WERI-Rb-1 (cell line): ENCODE data around the gene PSPH.
"Not testable (repeated sequence)": the region's sequence is repeated elsewhere in the genome, so short reads cannot be mapped to it uniquely, and the experiment has no call there.

ENCODE experiments used
- DNase-seq: peaks from one replicate; pipeline ENCODE4 v3.0.0-alpha.2; 2020
- H3K27ac ChIP-seq: fragments of 250-450 bp; sonication (Bioruptor Pico); 2 replicates; pipeline ENCODE4 v1.5.1; 2020; ENCODE audit warnings: mild to moderate bottlenecking, moderate library complexity
- H3K27me3 ChIP-seq: fragments of 250-450 bp; sonication (Bioruptor Pico); 2 replicates; pipeline ENCODE4 v1.5.1; 2021; ENCODE audit warnings: mild to moderate bottlenecking, low read depth, moderate library complexity; ENCODE audit not compliant: insufficient read depth, severe bottlenecking
- H3K36me3 ChIP-seq: fragments of 250-450 bp; sonication (Bioruptor Pico); 2 replicates; pipeline ENCODE4 v1.5.1; 2020; ENCODE audit warnings: mild to moderate bottlenecking, moderate library complexity
- H3K4me3 ChIP-seq: 2 replicates; pipeline ENCODE4 v1.5.1; 2011; ENCODE audit warnings: low read depth, mild to moderate bottlenecking, control low read depth, low read length
- H3K9me3 ChIP-seq: fragments of 250-450 bp; sonication (Bioruptor Pico); 2 replicates; pipeline ENCODE4 v1.5.1; 2021; ENCODE audit warnings: mild to moderate bottlenecking, moderate library complexity; ENCODE audit not compliant: severe bottlenecking
- TF ChIP-seq, protein P1 (sequence below): IDR thresholded peaks from 2 replicates; pipeline ENCODE4 v1.5.1; 2011; ENCODE audit warnings: low read depth, mild to moderate bottlenecking, control low read depth, inconsistent platforms, low read length

Gene PSPH

DNA sequence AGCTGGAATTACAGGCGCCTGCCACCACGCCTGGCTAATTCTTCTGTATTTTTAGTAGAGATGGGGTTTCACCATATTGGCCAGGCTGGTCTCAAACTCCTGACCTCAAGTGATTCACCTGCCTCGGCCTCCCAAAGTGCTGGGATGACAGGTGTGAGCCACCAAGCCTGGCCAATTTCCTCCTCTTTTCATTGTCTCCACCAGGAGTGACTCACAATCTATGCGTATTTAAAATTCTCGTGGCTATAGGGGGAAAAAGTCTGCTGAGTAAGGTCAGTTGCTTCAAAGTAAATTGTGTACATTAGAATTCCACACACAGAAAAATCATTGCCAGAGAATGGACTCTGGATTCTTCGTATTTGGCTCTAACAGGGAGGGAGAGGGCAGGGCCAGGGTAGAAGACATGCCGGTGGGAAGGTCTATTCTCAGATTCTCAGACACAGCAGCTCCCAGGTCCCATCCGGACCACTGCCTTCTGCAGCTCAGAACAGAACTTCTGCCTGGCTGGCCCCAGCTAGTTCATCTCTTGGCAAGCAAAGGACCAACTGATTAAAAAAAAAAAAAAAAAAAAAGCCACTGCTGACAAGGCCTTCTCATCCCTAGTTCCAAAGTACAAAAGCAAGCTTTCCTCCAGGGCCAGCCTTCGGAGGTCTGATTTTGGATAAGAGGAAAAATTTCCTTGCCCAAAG lies 22.2 kb downstream of the PSPH start:
- TF ChIP-seq, protein P1, sequence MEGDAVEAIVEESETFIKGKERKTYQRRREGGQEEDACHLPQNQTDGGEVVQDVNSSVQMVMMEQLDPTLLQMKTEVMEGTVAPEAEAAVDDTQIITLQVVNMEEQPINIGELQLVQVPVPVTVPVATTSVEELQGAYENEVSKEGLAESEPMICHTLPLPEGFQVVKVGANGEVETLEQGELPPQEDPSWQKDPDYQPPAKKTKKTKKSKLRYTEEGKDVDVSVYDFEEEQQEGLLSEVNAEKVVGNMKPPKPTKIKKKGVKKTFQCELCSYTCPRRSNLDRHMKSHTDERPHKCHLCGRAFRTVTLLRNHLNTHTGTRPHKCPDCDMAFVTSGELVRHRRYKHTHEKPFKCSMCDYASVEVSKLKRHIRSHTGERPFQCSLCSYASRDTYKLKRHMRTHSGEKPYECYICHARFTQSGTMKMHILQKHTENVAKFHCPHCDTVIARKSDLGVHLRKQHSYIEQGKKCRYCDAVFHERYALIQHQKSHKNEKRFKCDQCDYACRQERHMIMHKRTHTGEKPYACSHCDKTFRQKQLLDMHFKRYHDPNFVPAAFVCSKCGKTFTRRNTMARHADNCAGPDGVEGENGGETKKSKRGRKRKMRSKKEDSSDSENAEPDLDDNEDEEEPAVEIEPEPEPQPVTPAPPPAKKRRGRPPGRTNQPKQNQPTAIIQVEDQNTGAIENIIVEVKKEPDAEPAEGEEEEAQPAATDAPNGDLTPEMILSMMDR, result no peak
- H3K9me3 ChIP-seq, result no peaks in the 10 kb centered on the region
- H3K27ac ChIP-seq, result no peak overlapping the region
- no peak for DNase-seq
- H3K4me3 ChIP-seq, result no peak overlapping the region
- H3K36me3 ChIP-seq, result peaks cover 21% of the 10 kb centered on the region
- no peaks in the 10 kb centered on the region for H3K27me3 ChIP-seq

- Histone ChIP-seq H3K9me3 (no peaks in the 10 kb centered on the region), H3K4me3 (no peak overlapping the region), H3K27ac (no peak overlapping the region), H3K36me3 (peaks cover 17% of the 10 kb centered on the region), H3K27me3 (no peaks in the 10 kb centered on the region)
- no peak for DNase-seq
- TF ChIP-seq, protein P1, result no peak
Observed at GRCh38 chr7:56026538-56026937, 24.7 kb downstream of the PSPH start.

DNA sequence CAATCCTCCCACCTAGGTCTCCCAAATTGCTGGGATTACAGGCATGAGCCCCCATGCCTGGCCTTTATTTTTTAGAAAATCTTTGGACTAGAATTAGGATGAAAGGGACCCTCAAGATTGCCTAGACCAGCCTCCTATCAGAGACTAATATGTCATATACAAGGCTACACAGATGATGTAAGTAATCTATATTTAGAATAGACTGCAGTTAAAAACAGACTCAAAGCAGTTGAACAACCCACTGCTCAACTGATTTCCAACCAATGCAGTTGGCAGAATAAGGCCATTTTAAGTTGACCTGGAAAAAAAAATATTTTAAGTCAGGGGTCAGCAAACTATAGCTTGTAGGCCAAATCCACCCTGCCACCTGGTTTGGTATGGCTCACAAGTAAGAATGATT lies 27.7 kb downstream of the PSPH start:
- TF ChIP-seq, protein P1, result no peak
- no peak overlapping the region for H3K27ac ChIP-seq
- no peak for DNase-seq
- H3K9me3 ChIP-seq, result no peaks in the 10 kb centered on the region
- H3K36me3 ChIP-seq, result peaks cover 28% of the 10 kb centered on the region
- H3K27me3 ChIP-seq, result no peaks in the 10 kb centered on the region
- H3K4me3 ChIP-seq, result no peak overlapping the region

DNA sequence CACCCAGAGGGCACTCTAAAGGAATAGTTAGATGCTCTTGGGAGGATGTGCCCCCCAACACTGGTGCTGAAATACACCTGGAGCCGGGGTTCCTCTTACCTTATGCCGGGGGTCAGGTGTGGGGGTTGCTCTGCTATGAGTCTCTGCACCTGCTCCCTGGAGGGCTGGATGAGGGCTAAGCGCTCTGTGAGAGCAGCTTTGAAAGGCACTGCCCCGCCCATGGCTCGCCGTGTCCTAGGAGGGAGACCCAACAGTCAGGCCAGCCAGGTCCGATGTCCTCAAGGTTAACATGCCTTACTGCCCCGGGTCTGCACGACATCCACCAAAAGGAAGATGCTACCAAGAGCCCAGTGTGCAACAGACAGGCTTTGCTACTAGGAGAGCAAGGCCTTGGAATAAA lies 31.7 kb downstream of the PSPH start:
- no peaks in the 10 kb centered on the region for H3K27me3 ChIP-seq
- H3K9me3 ChIP-seq, result no peaks in the 10 kb centered on the region
- H3K4me3 ChIP-seq, result no peak overlapping the region
- H3K36me3 ChIP-seq, result peaks cover 42% of the 10 kb centered on the region
- no peak overlapping the region for H3K27ac ChIP-seq
- DNase-seq, result no peak
- TF ChIP-seq, protein P1, result no peak

DNA sequence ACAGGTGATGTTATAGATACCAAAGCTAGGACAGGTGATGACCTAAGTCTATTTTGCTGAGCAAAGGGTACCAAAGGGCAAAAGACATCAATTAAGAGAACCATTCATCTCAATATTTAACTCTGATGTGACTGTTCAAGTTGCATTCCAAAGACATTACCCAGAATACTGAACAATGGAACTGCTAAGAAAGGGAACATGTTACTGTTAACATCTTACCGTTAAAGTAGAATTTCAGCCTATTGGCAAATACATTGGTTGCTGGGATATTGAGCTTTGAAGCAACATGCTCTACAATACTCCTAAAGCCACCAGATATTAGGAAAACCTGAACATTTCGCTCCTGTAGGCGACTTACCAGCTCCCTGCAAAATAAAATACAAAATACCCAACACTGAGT lies 34.2 kb downstream of the PSPH start:
- H3K9me3 ChIP-seq, DNase-seq, H3K27ac ChIP-seq, H3K27me3 ChIP-seq, H3K4me3 ChIP-seq: not testable (repeated sequence)
- peaks cover 56% of the 10 kb centered on the region for H3K36me3 ChIP-seq

- Histone ChIP-seq H3K9me3 (no peaks in the 10 kb centered on the region), H3K27ac (no peak overlapping the region), H3K36me3 (peaks cover 24% of the 10 kb centered on the region), H3K27me3 (no peaks in the 10 kb centered on the region), H3K4me3 (no peak overlapping the region)
- TF ChIP-seq, protein P1, result no peak
- no peak for DNase-seq
Observed at GRCh38 chr7:56009695-56010094, 41.5 kb downstream of the PSPH start.
